MCF 10A (cell line): Measurements from ENCODE around the gene CRELD2. TPM values are rescaled to one million over a fixed set of nuclear protein-coding genes. Genes with fewer than 3 reads are reported as not detected.

Experiments used
- BruUV-seq: library from RNA; stranded (reverse); fragments of 400-500 nt; replicated peaks from 2 replicates; lab custom pipeline; 2021; lab: Mats Ljungman, UMichigan
- CTCF ChIA-PET: fragments of 300-600 bp; sonication (Branson Sonifier 250); formaldehyde crosslinking; extraction: SDS; loops from one replicate; lab custom pipeline; 2021; ENCODE audit warnings: antibody characterized with exemption, inconsistent platforms; lab: Yijun Ruan, JAX
- POLR2A ChIA-PET: fragments of 300-600, 350-650 bp; sonication (Branson Sonifier 250); formaldehyde crosslinking; extraction: SDS; loops from one replicate; lab custom pipeline; 2020; ENCODE audit warnings: antibody characterized with exemption, inconsistent platforms; lab: Yijun Ruan, JAX
- DNase-seq: peaks from one replicate; pipeline ENCODE4 v3.0.0-alpha.2; 2018; ENCODE audit not compliant: unreplicated experiment
- H3K27ac Mint-ChIP-seq: one replicate; pipeline ENCODE4 v1.8.0; 2022; ENCODE audit warnings: mild to moderate bottlenecking, low read depth, mixed read lengths; ENCODE audit not compliant: unreplicated experiment
- H3K27me3 Mint-ChIP-seq: one replicate; pipeline ENCODE4 v1.8.0; 2022; ENCODE audit warnings: mixed read lengths; ENCODE audit not compliant: insufficient read depth, unreplicated experiment
- H3K36me3 Mint-ChIP-seq: one replicate; pipeline ENCODE4 v1.8.0; 2022; ENCODE audit warnings: mild to moderate bottlenecking, moderate library complexity, mixed read lengths; ENCODE audit not compliant: insufficient read depth, unreplicated experiment
- H3K4me1 Mint-ChIP-seq: one replicate; pipeline ENCODE4 v1.8.0; 2022; ENCODE audit warnings: mixed read lengths; ENCODE audit not compliant: insufficient read depth, unreplicated experiment
- H3K4me3 Mint-ChIP-seq: one replicate; pipeline ENCODE4 v1.8.0; 2022; ENCODE audit warnings: mild to moderate bottlenecking, moderate library complexity, mixed read lengths; ENCODE audit not compliant: unreplicated experiment
- H3K9me3 Mint-ChIP-seq: one replicate; pipeline ENCODE4 v1.8.0; 2022; ENCODE audit warnings: mixed read lengths; ENCODE audit not compliant: unreplicated experiment
- CTCF ChIP-seq: fragments of 200-600 bp; IDR thresholded peaks from one replicate; pipeline ENCODE4 v1.8.0; 2022; ENCODE audit warnings: antibody characterized with exemption, mild to moderate bottlenecking; ENCODE audit not compliant: unreplicated experiment
- intact Hi-C: fragments of 100-400 bp; cut with micrococcal nuclease; formaldehyde crosslinking; loops from 2 replicates; pipeline ENCODE4 v1.14.1; 2022
- total RNA-seq: library from RNA; stranded (reverse); gene quantifications from 2 replicates; pipeline ENCODE4 v1.2.3, GENCODE V29; 2022

CRELD2 gene
- total RNA-seq, 1 experiment from 2014 or later: 70.7 TPM

GRCh38 chr22:49878206-49878605 is 40.2 kb upstream of the CRELD2 start:
- Mint-ChIP-seq H3K9me3 (no peaks in the 10 kb centered on the region), H3K4me1 (no peaks in the 10 kb centered on the region), H3K27ac (no peak overlapping the region), H3K4me3 (no peak overlapping the region), H3K36me3 (peaks cover 42% of the 10 kb centered on the region), H3K27me3 (no peaks in the 10 kb centered on the region)
- ChIA-PET POLR2A (no interaction called here), CTCF (no interaction called here)
- no TSS peak for BruUV-seq
- no peak for TF ChIP-seq CTCF
- DNase-seq: no peak
- intact Hi-C loops: no loop called here

GRCh38 chr22:49879871-49880270 is 38.6 kb upstream of the CRELD2 start:
- TF ChIP-seq CTCF: no peak
- H3K4me3 Mint-ChIP-seq: no peak overlapping the region
- CTCF ChIA-PET: no interaction called here
- POLR2A ChIA-PET: interaction anchor here (0.5 kb wide), 1 partner anchor 203 kb away, joined by 3 read pairs; no protein-coding TSS in a partner anchor
- BruUV-seq: no TSS peak
- no peaks in the 10 kb centered on the region for H3K27me3 Mint-ChIP-seq
- DNase-seq: no peak
- H3K36me3 Mint-ChIP-seq: peaks cover 35% of the 10 kb centered on the region
- H3K27ac Mint-ChIP-seq: peak overlapping the region; percentile 46
- intact Hi-C loops: no loop called here
- no peaks in the 10 kb centered on the region for H3K9me3 Mint-ChIP-seq
- no peaks in the 10 kb centered on the region for H3K4me1 Mint-ChIP-seq

GRCh38 chr22:49880281-49880680 is 38.2 kb upstream of the CRELD2 start:
- Mint-ChIP-seq H3K9me3 (no peaks in the 10 kb centered on the region), H3K4me3 (no peak overlapping the region), H3K27ac (peak overlapping the region; percentile 46), H3K27me3 (no peaks in the 10 kb centered on the region), H3K36me3 (peaks cover 35% of the 10 kb centered on the region), H3K4me1 (no peaks in the 10 kb centered on the region)
- ChIA-PET POLR2A (interaction anchor here (0.5 kb wide), 1 partner anchor 203 kb away, joined by 3 read pairs; no protein-coding TSS in a partner anchor), CTCF (no interaction called here)
- BruUV-seq: no TSS peak
- DNase-seq: no peak
- TF ChIP-seq CTCF: no peak
- intact Hi-C loops: no loop called here

GRCh38 chr22:49881856-49882255 is 36.6 kb upstream of the CRELD2 start:
- no peaks in the 10 kb centered on the region for H3K9me3 Mint-ChIP-seq
- no peak for DNase-seq
- H3K4me1 Mint-ChIP-seq: no peaks in the 10 kb centered on the region
- no peak overlapping the region for H3K27ac Mint-ChIP-seq
- CTCF ChIA-PET: interaction anchor here (0.9 to 1.0 kb wide), 2 partner anchors 12 to 149 kb away, joined by 4 read pairs; no protein-coding TSS in a partner anchor
- no TSS peak for BruUV-seq
- H3K27me3 Mint-ChIP-seq: no peaks in the 10 kb centered on the region
- intact Hi-C loops: no loop called here
- H3K36me3 Mint-ChIP-seq: peaks cover 45% of the 10 kb centered on the region
- H3K4me3 Mint-ChIP-seq: no peak overlapping the region
- POLR2A ChIA-PET: interaction anchor here (1.3 kb wide), 1 partner anchor 10 kb away, joined by 4 read pairs; no protein-coding TSS in a partner anchor
- no peak for TF ChIP-seq CTCF
